NCI-H345 treated with DMSO at 0.1 percent for 48 hours (cell line): ENCODE data around the gene KIF26A.
"Not testable (repeated sequence)": the region's sequence is repeated elsewhere in the genome, so short reads cannot be mapped to it uniquely, and the experiment has no call there.

ENCODE experiments used
- DNase-seq: peaks from one replicate; lab custom pipeline; 2025; ENCODE audit not compliant: unreplicated experiment; lab: John Stamatoyannopoulos, UW

Gene KIF26A

DNA sequence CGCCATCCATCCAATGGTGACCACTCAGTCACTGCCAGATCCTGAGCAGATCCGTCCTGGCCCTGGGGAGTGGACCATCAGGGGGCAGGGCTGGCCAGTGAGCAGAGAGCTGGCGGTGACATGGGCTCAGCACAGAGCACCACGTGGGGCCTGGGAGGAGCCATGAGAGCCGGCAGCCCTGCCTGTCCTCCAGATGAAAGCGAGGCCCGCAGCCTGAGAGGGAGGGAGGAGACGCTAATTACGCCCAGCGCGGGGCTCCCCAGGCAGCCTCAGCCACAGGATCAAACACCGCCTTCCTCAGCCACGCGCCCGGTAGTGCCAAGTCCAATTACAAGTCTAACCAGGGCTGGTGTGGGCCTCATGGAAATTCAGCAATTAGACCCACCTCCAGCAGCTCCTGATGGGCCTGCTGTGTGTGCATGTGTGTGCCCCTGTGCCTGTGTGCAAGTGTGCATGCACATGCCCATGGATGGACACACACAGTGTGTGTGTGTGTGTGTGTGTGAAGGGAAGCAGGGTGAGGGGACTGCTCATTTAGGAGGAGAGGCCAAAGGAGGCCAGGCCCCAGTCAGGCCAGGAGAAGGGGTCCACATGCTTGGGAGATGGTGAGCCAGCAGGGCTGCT is 68.0 kb downstream of the KIF26A start:
- no peak for DNase-seq

- no peak for DNase-seq
Measured at GRCh38 chr14:104207142-104208014, 69.0 kb downstream of the KIF26A start.

DNA sequence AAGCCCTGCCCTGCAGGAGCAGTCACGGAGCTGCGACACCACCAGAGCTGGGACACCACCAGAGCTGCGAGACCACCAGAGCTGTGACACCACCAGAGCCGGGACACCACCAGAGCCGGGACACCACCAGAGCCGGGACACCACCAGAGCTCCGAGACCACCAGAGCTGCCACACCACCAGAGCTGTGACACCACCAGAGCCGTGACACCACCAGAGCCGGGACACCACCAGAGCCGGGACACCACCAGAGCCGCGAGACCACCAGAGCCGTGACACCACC is 69.6 kb downstream of the KIF26A start:
- DNase-seq: not testable (repeated sequence)

DNA sequence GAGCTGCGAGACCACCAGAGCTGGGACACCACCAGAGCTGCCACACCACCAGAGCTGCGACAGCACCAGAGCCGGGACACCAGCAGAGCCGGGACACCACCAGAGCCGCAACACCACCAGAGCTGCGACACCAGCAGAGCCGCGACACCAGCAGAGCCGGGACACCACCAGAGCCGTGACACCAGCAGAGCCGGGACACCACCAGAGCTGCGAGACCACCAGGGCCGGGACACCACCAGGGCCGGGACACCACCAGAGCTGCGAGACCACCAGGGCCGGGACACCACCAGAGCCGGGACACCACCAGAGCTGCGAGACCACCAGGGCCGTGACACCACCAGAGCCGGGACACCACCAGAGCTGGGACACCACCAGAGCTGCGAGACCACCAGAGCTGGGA is 69.9 kb downstream of the KIF26A start:
- DNase-seq: not testable (repeated sequence)

- not testable (repeated sequence) for DNase-seq
Measured at GRCh38 chr14:104209071-104209470, 70.7 kb downstream of the KIF26A start.

- DNase-seq: no peak
Measured at GRCh38 chr14:104209985-104210816, 71.8 kb downstream of the KIF26A start.

DNA sequence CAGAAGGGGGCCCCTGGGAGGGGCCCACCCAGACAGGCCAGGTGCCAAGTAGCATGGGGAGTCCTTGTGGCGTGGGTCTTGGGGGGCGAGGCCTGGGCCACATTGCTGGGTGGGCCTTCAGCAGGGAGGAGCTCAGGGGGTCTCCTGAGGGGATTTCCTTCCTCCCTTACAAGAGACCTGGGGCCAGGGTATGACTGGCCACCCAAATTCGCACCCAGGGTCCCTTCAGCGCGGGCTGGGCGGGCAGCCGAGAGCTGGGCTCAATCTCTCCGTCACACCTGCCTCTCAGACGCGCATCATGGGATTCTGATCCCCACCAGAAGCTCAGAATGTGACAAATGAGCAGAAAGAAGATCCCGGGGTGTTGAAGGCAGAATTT is 72.4 kb downstream of the KIF26A start:
- no peak for DNase-seq

GRCh38 chr14:104211215-104211614 is 72.8 kb downstream of the KIF26A start:
- no peak for DNase-seq

DNA sequence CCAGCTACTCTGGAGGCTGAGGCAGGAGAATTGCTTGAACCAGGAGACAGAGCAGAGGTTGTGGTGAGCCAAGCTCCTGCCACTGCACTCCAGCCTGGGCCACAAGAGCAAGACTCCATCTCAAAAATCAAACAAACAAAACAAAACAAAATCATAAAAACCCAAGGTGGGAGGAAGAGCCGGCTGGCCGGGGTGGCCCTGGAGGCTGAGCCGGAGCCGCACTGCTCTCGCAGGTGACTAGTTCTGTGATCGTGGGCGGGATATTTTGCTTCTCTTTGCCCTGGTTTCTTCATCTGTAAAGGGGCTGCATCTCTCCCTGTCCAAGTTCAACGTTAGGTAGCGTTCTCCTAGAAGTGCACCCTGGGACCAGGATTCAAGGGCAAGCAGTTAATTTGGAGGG is 73.4 kb downstream of the KIF26A start:
- DNase-seq: no peak

- no peak for DNase-seq
Measured at GRCh38 chr14:104212206-104213095, 74.1 kb downstream of the KIF26A start.

DNA sequence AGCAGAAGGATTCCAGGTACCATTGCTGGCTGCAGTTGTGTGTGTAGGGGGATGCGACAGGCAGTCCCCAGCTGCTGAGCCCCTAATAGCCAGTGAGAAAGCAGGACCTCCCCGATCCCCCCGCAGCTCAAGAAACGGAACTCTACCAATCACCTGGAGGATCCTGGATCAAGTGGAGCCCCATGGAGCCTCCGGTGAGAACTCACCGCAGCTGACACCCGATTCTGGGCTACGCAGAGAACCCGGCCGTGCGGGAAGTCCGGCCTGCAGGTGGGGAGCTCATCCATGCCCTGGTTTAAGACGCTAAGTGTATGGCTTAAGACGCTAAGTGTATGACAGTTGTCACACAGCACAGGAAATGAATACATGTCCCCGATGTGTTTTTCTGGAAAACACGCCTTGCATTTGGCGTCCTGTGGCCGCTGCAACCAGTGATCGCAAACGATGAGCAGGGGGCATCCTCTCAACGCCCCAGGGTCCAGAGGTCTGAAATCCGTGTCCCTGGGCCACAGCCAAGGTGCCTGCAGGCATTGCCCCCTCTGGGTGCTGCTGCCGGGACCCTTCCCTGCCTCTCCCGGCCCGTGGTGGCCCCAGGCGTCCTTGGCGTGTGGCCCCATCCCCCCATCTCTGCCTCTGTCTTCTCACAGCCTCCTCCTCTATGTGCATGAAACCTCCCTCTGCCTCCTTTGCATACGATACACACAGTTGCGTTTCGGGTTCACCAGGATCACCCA is 75.1 kb downstream of the KIF26A start:
- DNase-seq: no peak

DNA sequence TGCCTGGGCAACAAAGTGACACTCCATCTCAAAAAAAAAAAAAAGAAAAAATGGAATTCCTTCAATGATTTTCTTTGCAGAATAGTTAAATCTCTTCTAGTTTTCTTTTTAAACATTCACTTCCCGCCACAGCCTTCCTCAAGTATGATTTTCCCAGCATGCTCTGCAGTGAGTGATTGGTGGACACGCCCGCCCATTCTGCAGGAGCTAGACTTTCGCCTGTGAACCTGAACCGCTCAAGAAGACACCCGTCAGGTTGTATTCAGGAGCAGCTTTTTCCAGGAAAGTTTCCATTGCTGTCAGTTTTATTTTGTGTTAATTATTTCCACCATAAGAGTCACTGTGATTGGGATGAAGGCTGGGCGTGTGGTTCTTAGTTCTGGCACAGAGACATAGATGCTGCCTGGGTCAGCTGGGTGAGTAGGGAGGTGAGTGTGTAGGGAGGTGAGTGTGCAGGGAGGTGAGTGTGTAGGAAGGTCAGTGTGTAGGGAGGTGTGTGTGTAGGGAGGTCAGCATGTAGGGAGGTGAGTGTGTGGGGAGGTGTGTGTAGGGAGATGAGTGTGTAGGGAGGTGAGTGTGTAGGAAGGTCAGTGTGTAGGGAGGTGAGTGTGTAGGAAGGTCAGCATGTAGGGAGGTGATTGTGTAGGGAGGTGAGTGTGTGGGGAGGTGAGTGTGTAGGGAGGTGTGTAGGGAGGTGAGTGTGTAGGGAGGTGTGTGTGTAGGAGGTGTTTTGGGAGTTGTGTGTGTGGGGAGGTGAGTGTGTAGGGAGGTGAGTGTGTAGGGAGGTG is 76.2 kb downstream of the KIF26A start:
- no peak for DNase-seq

DNA sequence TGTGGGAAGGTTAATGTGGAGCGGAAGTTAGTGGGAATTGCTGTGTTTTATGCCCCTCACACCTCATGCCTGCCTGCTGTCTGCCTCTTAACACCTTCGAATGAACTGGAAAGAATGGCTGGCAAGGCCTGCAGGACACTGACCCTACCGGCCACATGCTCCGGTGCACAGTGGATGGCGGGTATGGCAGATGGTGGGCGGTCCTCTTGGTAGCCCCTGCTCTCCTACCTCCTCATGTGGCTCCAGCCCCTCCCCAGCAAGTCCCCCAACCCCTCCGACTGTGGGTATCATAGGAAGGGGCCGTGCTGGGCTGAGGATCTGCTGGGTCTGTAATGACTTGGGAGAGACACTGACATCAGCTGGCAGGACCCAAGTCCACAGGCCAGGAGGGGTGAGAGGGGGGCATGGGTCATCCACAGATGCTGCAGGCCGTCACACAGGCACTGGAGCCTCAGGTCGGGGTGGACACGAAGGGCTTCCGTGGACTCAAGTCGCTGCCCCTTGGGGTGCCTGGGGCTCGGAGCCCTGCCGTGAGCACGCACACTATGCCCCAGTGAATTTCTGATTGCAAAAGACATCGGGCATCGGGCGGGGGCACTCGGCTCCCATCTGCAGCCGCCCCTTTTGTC is 77.4 kb downstream of the KIF26A start:
- no peak for DNase-seq

GRCh38 chr14:104216457-104216856 is 78.1 kb downstream of the KIF26A start:
- no peak for DNase-seq

DNA sequence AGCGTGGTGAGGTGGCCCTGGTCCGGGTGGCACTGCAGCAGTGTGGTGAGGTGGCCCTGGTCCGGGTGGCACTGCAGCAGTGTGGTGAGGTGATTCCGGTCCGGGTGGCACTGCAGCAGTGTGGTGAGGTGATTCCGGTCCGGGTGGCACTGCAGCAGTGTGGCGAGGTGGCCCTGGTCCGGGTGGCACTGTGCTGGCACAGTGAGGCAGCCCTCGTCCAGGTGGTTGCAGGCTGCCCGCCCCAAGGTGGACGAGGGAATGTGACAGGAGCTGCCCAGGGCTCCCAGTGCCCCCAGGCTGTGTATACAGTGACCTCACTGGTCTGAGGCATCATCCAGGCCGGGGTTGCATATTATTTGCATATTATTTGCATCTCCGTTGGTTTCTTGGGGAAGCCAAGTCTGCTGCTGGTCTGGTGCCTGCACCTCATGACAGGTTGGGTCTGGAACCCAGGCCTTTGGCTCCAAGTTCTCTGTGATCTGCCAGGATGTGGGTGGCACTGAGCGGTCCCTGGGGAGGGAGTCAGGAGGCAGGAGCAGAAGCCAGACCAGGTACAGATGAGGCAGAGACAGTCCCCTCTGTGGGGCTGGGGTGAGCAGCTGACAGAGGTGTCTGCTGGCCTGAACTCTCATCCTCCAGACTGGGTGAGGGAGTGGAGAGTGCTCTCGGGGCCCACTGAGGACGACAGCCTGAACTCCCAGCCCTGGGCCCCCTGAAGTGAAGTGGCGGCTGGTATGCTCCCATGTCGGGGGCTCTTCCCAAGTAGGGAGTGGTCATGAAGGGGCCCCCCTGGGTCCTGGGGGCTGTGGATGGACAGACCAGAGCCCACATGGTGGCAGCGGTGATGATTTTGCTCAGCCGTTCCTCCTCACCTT is 79.3 kb downstream of the KIF26A start:
- DNase-seq: no peak

GRCh38 chr14:104218361-104219180 is 80.2 kb downstream of the KIF26A start:
- DNase-seq: no peak

DNA sequence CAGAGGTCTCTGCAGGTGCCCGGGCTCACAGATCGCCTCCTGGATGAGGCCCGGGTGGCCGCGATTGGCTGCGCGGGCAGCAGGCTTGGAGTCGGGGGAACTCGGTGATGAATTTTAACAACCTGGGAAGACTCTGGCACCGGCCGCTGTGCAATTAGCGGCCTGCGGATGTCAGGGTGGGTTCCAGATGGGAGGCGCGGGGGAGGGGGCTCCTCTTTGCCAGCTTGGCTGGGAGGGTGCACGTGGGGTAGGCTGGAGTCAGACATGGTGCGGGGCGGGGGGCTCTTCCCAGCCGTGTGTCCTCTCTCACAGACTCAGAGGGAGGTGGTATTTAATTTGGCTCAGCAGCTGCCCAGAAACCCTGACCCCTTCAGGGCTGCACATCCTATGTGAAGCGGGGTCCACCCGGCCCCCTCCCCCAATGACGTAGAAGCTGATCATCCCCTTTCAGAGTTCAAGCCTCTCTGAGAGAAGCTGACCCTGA is 81.4 kb downstream of the KIF26A start:
- no peak for DNase-seq
